Measurements from ENCODE around the gene SFXN3. TPM values are rescaled to one million over a fixed set of nuclear protein-coding genes. Genes with fewer than 3 reads are reported as not detected.

The SFXN3 gene
- total and polyA plus RNA-seq, 2 of the 8 experiments (the other 6 are each of a cell fraction or from before 2014, with no cell fraction given), result 2.6 to 2.8 TPM

DNA sequence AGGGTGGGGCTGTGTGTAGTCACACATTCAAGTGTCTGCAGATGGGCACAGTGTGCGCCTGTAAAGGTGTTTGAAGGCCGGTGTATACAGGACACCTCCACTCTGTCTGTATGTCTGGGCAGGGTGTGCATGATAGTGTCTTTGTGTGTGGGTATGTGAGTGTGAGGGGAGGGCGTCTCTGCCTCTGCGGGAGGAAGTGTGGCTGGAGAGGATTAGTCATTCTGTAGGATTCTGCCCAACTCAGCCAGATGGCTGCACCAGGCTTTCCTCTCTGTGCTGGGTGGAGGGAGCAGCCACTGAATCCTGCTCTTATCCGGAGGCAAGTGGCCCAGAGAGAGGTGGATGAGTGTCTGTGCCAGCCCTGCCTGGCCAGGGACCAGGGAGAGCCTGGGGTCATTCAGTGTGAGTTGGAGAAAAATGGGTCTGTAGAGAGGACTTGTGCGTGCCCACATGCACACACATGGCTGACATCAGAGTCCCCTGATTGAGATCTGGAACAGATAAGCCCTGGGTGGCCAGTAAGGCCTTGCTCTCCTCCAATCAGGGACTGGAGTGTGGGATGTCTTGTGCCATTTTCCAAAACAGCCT lies 1.7 kb downstream of the SFXN3 start (continued):
- TF ChIP-seq SIRT6 (IDR thresholded peaks at IDR 0.05; ENCODE audit: low read length) (no peak), EZH2 (IDR thresholded peaks at IDR 0.05; ENCODE audit: low read depth, low read length, severe bottlenecking) (no peak), RBBP5 (IDR thresholded peaks at IDR 0.05; ENCODE audit: borderline replicate concordance, low read depth, low read length) (no peak), RXRA (IDR thresholded peaks at IDR 0.05; ENCODE audit: insufficient read depth, low read depth, low read length) (no peak), NANOG (IDR thresholded peaks at IDR 0.05; ENCODE audit: insufficient read depth, low read depth, low read length, poor library complexity, severe bottlenecking) (no peak), SAP30 (IDR thresholded peaks at IDR 0.05; ENCODE audit: insufficient read depth, insufficient replicate concordance, low read length) (no peak)
- TF ChIP-seq, protein P1, sequence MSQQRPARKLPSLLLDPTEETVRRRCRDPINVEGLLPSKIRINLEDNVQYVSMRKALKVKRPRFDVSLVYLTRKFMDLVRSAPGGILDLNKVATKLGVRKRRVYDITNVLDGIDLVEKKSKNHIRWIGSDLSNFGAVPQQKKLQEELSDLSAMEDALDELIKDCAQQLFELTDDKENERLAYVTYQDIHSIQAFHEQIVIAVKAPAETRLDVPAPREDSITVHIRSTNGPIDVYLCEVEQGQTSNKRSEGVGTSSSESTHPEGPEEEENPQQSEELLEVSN (IDR thresholded peaks at IDR 0.05), result no peak
- TF ChIP-seq, protein P2, sequence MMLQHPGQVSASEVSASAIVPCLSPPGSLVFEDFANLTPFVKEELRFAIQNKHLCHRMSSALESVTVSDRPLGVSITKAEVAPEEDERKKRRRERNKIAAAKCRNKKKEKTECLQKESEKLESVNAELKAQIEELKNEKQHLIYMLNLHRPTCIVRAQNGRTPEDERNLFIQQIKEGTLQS (IDR thresholded peaks at IDR 0.05; ENCODE audit: insufficient read depth, low read depth, low read length), result no peak

Measured in H1 (cell line).